IMR-90 (cell line): ENCODE measurements around the gene MPPED2. TPM values are rescaled to one million over a fixed set of nuclear protein-coding genes. Genes with fewer than 3 reads are reported as not detected.

Experiments
- ATAC-seq: fragments of 200-7000 bp; cut with Tn5 transposase; 2 replicates; pipeline ENCODE4 v1.9.1; 2020; ENCODE audit warnings: low read depth, mild to moderate bottlenecking, moderate library complexity
- BruUV-seq: library from RNA; stranded (reverse); fragments of 400-500 nt; replicated peaks from 2 replicates; lab custom pipeline; 2021; lab: Mats Ljungman, UMichigan
- CTCF ChIA-PET: fragments of 300-600 bp; formaldehyde crosslinking; extraction: SDS; loops from one replicate; lab custom pipeline; 2021; ENCODE audit warnings: antibody characterized with exemption; lab: Yijun Ruan, JAX
- POLR2A ChIA-PET: fragments of 300-600 bp; sonication (Branson Sonifier 250); formaldehyde crosslinking; loops from one replicate; lab custom pipeline; 2022; ENCODE audit warnings: antibody characterized with exemption; ENCODE audit not compliant: unreplicated experiment; lab: Charles Lee
- DNase-seq: peaks from one replicate; pipeline ENCODE4 v3.0.0; 2013
- H2AFZ ChIP-seq: replicated peaks from 2 replicates; pipeline ENCODE3; 2013; ENCODE audit warnings: low read length, mild to moderate bottlenecking; ENCODE audit not compliant: poor library complexity
- H2AK5ac ChIP-seq: 2 replicates; pipeline ENCODE4 v1.6.1; 2013; ENCODE audit warnings: low read depth, low read length, inconsistent platforms
- H2AK9ac ChIP-seq: replicated peaks from 2 replicates; pipeline ENCODE3; 2013; ENCODE audit warnings: mild to moderate bottlenecking, low read depth, low read length, moderate library complexity; ENCODE audit not compliant: poor library complexity
- H2BK120ac ChIP-seq: 2 replicates; pipeline ENCODE4 v1.6.1; 2013; ENCODE audit warnings: low read depth, low read length, inconsistent platforms
- H2BK15ac ChIP-seq: 3 replicates; pipeline ENCODE4 v1.6.1; 2013; ENCODE audit warnings: low read depth, low read length, inconsistent platforms
- H2BK20ac ChIP-seq: 2 replicates; pipeline ENCODE4 v1.6.1; 2013; ENCODE audit warnings: low read depth, mild to moderate bottlenecking, inconsistent platforms, low read length, moderate library complexity
- H2BK5ac ChIP-seq: 2 replicates; pipeline ENCODE4 v1.6.1; 2013; ENCODE audit warnings: mild to moderate bottlenecking, low read depth, low read length, inconsistent platforms; ENCODE audit not compliant: poor library complexity, severe bottlenecking
- H3K14ac ChIP-seq: replicated peaks from 2 replicates; pipeline ENCODE4 v1.6.1; 2013; ENCODE audit warnings: low read depth, low read length, inconsistent platforms
- H3K18ac ChIP-seq: 2 replicates; pipeline ENCODE4 v1.6.1; 2013; ENCODE audit warnings: low read depth, low read length, control low read depth
- H3K23ac ChIP-seq: 2 replicates; pipeline ENCODE4 v1.6.1; 2013; ENCODE audit warnings: low read depth, low read length, inconsistent platforms
- H3K27ac ChIP-seq: 2 replicates; pipeline ENCODE4 v1.5.1; 2013; ENCODE audit warnings: mild to moderate bottlenecking, control low read depth, low read length; ENCODE audit not compliant: insufficient read depth
- H3K27me3 ChIP-seq: 2 replicates; pipeline ENCODE4 v1.6.1; 2013; ENCODE audit warnings: low read length; ENCODE audit not compliant: control insufficient read depth, insufficient read depth
- H3K36me3 ChIP-seq: 2 replicates; pipeline ENCODE4 v1.6.1; 2013; ENCODE audit warnings: low read length, mixed read lengths; ENCODE audit not compliant: control insufficient read depth, insufficient read depth
- H3K4ac ChIP-seq: 2 replicates; pipeline ENCODE4 v1.6.1; 2013; ENCODE audit warnings: low read depth, low read length, inconsistent platforms
- H3K4me1 ChIP-seq: 2 replicates; pipeline ENCODE4 v1.6.1; 2013; ENCODE audit warnings: low read length, mixed read lengths; ENCODE audit not compliant: control insufficient read depth, insufficient read depth
- H3K4me2 ChIP-seq: 2 replicates; pipeline ENCODE4 v1.6.1; 2013; ENCODE audit warnings: low read depth, mild to moderate bottlenecking, control low read depth, low read length, moderate library complexity
- H3K4me3 ChIP-seq: 2 replicates; pipeline ENCODE4 v1.5.1; 2013; ENCODE audit warnings: low read depth, mild to moderate bottlenecking, control low read depth, low read length, moderate library complexity; ENCODE audit not compliant: insufficient read depth
- H3K56ac ChIP-seq: 2 replicates; pipeline ENCODE4 v1.6.1; 2013; ENCODE audit warnings: low read length, inconsistent platforms; ENCODE audit not compliant: insufficient read depth; ENCODE audit errors: extremely low read depth
- H3K79me1 ChIP-seq, 2 experiments: 2 replicates each; pipeline ENCODE4 v1.6.1; 2013; ENCODE audit warnings: low read length in 2 of 2, inconsistent platforms in 1 of 2, low read depth in 1 of 2
- H3K9ac ChIP-seq: 2 replicates; pipeline ENCODE4 v1.6.1; 2013; ENCODE audit warnings: low read depth, low read length, control low read depth
- H3K9me1 ChIP-seq: 2 replicates; pipeline ENCODE4 v1.6.1; 2013; ENCODE audit warnings: low read length, inconsistent platforms; ENCODE audit not compliant: insufficient read depth
- H3K9me3 ChIP-seq: 2 replicates; pipeline ENCODE4 v1.6.1; 2013; ENCODE audit warnings: low read length; ENCODE audit not compliant: control insufficient read depth, insufficient read depth
- H4K20me1 ChIP-seq: 2 replicates; pipeline ENCODE4 v1.6.1; 2013; ENCODE audit warnings: low read length, inconsistent platforms; ENCODE audit not compliant: insufficient read depth
- H4K5ac ChIP-seq: 2 replicates; pipeline ENCODE4 v1.6.1; 2013; ENCODE audit warnings: mild to moderate bottlenecking, low read depth, low read length, control low read depth
- H4K8ac ChIP-seq, 2 experiments: 2 replicates each; pipeline ENCODE4 v1.6.1; 2013; ENCODE audit warnings: low read depth in 2 of 2, low read length in 2 of 2, control low read depth in 1 of 2, inconsistent platforms in 1 of 2
- H4K91ac ChIP-seq: 2 replicates; pipeline ENCODE4 v1.6.1; 2013; ENCODE audit warnings: low read depth, low read length, inconsistent platforms; ENCODE audit not compliant: insufficient read depth
- FOS ChIP-seq: fragments of 150-350 bp; IDR thresholded peaks from 2 replicates; pipeline ENCODE4 v1.6.1; 2016; ENCODE audit warnings: low read depth, low read length
- RCOR1 ChIP-seq: IDR thresholded peaks from 2 replicates; pipeline ENCODE4 v1.6.1; 2012; ENCODE audit warnings: mild to moderate bottlenecking, low read length, improper control_type of control experiment; ENCODE audit not compliant: insufficient replicate concordance
- RFX5 ChIP-seq: IDR thresholded peaks from 2 replicates; pipeline ENCODE4 v1.8.0; 2012; ENCODE audit warnings: low read depth, mild to moderate bottlenecking, low read length, moderate library complexity
- SMC3 ChIP-seq: fragments of 150-350 bp; IDR thresholded peaks from 2 replicates; pipeline ENCODE4 v1.6.1; 2016; ENCODE audit warnings: low read depth, mild to moderate bottlenecking, antibody characterized with exemption, low read length, moderate library complexity
- WGBS, 2 experiments: methylation state at CpG; one replicate each; pipeline versions ENCODE4 v1.1.5 to v1.1.7; 2013; ENCODE audit warnings: missing lambda C conversion rate in 2 of 2; ENCODE audit not compliant: insufficient read length in 1 of 2; ENCODE audit errors: extremely low coverage in 2 of 2; 5-methylcytosine and 5-hydroxymethylcytosine counted together
- dilution Hi-C: fragments of 300-500 bp; cut with HindIII; formaldehyde crosslinking; loops from one replicate; pipeline ENCODE4 v1.14.3; 2018; ENCODE audit warnings: low sequenced_read_pairs; ENCODE audit not compliant: unreplicated experiment
- in situ Hi-C: fragments of 300-500 bp; cut with MboI; formaldehyde crosslinking; loops from 3 replicates; pipeline ENCODE4 v1.14.3; 2019; ENCODE audit warnings: low sequenced_read_pairs, inconsistent platforms, mixed read lengths
- intact Hi-C: fragments of 100-400 bp; cut with micrococcal nuclease; formaldehyde crosslinking; loops from 2 replicates; pipeline ENCODE4 v1.10.0; 2022
- polyA plus RNA-seq, 3 experiments: library from polyadenylated mRNA; depleted of rRNA; stranded (reverse); fragments of >200 nt; gene quantifications; 2 replicates each; pipeline ENCODE4 v1.2.3, GENCODE V29; 2012; ENCODE audit warnings: low replicate concordance in 1 of 3
- total RNA-seq: library from RNA; depleted of rRNA; stranded (reverse); fragments of >200 nt; gene quantifications from 2 replicates; pipeline ENCODE4 v1.2.3, GENCODE V29; 2012

Gene MPPED2
- total and polyA plus RNA-seq, 2 of the 4 experiments (the other 2 are of a cell fraction), result 0.10 TPM; not detected in 1

DNA sequence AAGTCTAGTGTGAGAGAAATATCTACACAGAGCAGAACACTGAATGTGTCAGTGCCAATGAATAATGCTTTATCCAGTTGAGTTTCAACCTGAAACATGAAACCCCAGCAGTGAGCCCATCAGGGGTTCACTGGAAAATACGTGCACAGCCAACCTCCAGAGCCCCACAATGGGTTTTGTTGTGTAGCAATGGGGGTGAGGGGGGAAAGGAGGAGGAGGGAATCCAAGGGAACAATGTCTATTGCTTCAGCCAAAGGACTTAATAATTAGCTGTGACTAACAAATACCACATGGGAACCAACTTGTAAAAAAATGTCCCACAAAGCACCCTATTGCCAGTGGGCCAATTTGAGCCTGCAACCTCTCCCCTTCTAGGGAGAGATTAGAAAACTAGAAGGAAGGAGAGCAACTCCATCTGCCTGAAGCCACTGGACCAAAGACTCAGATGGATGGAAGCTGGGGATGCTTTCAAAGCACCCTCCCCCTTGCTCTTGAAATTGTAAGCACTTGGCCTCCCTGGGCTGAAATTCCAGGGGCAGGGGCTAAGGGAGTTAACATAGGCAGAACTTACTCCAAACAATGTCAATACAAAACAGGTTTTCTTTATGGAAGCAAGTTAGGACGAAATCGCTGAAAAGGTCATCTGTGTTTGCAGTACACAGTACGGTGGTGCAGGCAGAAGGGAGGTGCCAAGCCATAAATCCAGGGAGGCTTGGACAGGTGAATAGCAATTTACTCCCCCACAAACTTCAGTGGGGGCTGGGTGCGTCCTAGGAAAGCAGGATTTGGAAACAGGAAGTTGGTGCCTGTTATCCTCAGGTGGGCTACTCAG lies 163.5 kb downstream of the MPPED2 start (continued):
- TF ChIP-seq RCOR1, result no peak

DNA sequence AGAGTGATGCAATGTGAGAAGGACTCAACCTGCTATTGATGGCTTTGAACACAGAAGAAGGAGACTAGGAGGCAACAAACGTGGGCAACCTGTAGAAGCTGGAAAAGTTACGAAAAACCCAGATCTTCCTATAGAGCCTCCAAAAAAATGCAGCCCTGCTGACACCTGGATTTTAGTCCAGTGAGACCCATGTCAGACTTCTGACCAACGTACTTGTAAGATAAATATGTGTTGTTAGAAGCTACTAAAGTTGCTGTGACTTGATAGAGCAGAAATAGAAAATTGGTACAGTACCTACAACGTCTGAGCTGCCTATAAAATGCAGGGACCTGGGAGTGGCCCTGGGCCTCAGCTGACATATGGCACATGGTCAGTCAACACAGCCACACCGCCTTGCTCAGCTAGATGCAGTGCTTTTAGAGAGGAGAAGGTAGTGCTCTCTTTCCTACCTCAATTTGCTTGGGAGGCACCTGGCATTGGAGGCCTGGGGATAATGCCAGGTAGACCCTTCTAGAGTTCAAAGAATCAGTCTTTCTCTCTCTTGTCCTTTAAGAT lies 165.8 kb downstream of the MPPED2 start:
- no peaks in the 10 kb centered on the region for H3K4me1 ChIP-seq
- H3K79me1 ChIP-seq, result no peaks in the 10 kb centered on the region
- H3K27me3 ChIP-seq, result no peaks in the 10 kb centered on the region
- CTCF ChIA-PET, result no interaction called here
- no peak overlapping the region for H3K18ac ChIP-seq
- WGBS, 2 experiments, result no CpG with 5 or more reads among the region's 5 CpGs
- no peak overlapping the region for H3K27ac ChIP-seq
- in situ Hi-C loops, result no loop called here
- ATAC-seq, result no peak
- H3K56ac ChIP-seq, result no peak overlapping the region
- H2BK15ac ChIP-seq, result no peak overlapping the region
- H2AK9ac ChIP-seq, result no peak overlapping the region
- no peak overlapping the region for H2BK5ac ChIP-seq
- no peak for TF ChIP-seq RFX5
- no peak for TF ChIP-seq SMC3
- no peak for TF ChIP-seq FOS
- no TSS peak for BruUV-seq
- H2AK5ac ChIP-seq, result no peak overlapping the region
- no peak overlapping the region for H3K14ac ChIP-seq
- no peak overlapping the region for H3K4me2 ChIP-seq
- H3K4ac ChIP-seq, result no peak overlapping the region
- H4K8ac ChIP-seq, result no peak overlapping the region
- no peak overlapping the region for H3K4me3 ChIP-seq
- no peak overlapping the region for H2BK120ac ChIP-seq
- H3K9ac ChIP-seq, result no peak overlapping the region
- H3K9me1 ChIP-seq, result no peaks in the 10 kb centered on the region
- no peaks in the 10 kb centered on the region for H4K20me1 ChIP-seq
- H2BK20ac ChIP-seq, result no peak overlapping the region
- H3K36me3 ChIP-seq, result no peaks in the 10 kb centered on the region
- DNase-seq, result no peak
- H4K5ac ChIP-seq, result no peak overlapping the region
- no peak overlapping the region for H2AFZ ChIP-seq
- POLR2A ChIA-PET, result no interaction called here
- no peak overlapping the region for H4K91ac ChIP-seq
- no peaks in the 10 kb centered on the region for H3K9me3 ChIP-seq
- no peak overlapping the region for H3K23ac ChIP-seq
- intact Hi-C loops, result no loop called here
- dilution Hi-C loops, result no loop called here
